Neuronal stem cell (in vitro differentiated cells): ENCODE measurements around the gene CCL19.
A peak's percentile ranks its signal among the peaks of the same experiment; 100 is the strongest.

ENCODE experiments used
- DNase-seq: peaks from one replicate; pipeline ENCODE4 v3.0.0-alpha.2; 2013; ENCODE audit warnings: low spot score
- H2AFZ ChIP-seq: one replicate; pipeline ENCODE4 v1.6.1; 2013; ENCODE audit warnings: mild to moderate bottlenecking, low read length, inconsistent platforms
- H2AK5ac ChIP-seq: 2 replicates; pipeline ENCODE4 v1.6.1; 2013; ENCODE audit warnings: low read depth, mild to moderate bottlenecking, inconsistent platforms, low read length, moderate library complexity, mixed read lengths
- H2BK120ac ChIP-seq: 2 replicates; pipeline ENCODE4 v1.6.1; 2013; ENCODE audit warnings: low read depth, mild to moderate bottlenecking, inconsistent platforms, low read length, moderate library complexity, mixed read lengths
- H2BK12ac ChIP-seq: one replicate; pipeline ENCODE4 v1.6.1; 2013; ENCODE audit warnings: low read length, inconsistent platforms
- H2BK15ac ChIP-seq: 2 replicates; pipeline ENCODE4 v1.6.1; 2013; ENCODE audit warnings: mild to moderate bottlenecking, low read length, inconsistent platforms, mixed read lengths
- H2BK5ac ChIP-seq: one replicate; pipeline ENCODE4 v1.6.1; 2013; ENCODE audit warnings: inconsistent platforms, mild to moderate bottlenecking, low read length, moderate library complexity
- H3K14ac ChIP-seq: one replicate; pipeline ENCODE4 v1.6.1; 2013; ENCODE audit warnings: low read length, inconsistent platforms
- H3K18ac ChIP-seq: 2 replicates; pipeline ENCODE4 v1.6.1; 2013; ENCODE audit warnings: low read length, inconsistent platforms
- H3K23ac ChIP-seq: 2 replicates; pipeline ENCODE4 v1.6.1; 2013; ENCODE audit warnings: low read depth, mild to moderate bottlenecking, mixed read lengths, low read length, inconsistent platforms; ENCODE audit not compliant: poor library complexity
- H3K27ac ChIP-seq: replicated peaks from 3 replicates; pipeline ENCODE4 v1.5.1; 2013; ENCODE audit warnings: low read length, inconsistent platforms
- H3K27me3 ChIP-seq, 3 experiments: 2 replicates each; pipeline ENCODE4 v1.6.1; 2013; ENCODE audit warnings: low read length in 3 of 3, mild to moderate bottlenecking in 2 of 3, inconsistent platforms in 1 of 3, low read depth in 1 of 3, mixed read lengths in 1 of 3, moderate library complexity in 1 of 3; ENCODE audit not compliant: control insufficient read depth in 3 of 3, insufficient read depth in 3 of 3
- H3K36me3 ChIP-seq, 2 donors: replicated peaks in 1 of 2; 2 replicates each; pipeline ENCODE4 v1.6.1; 2013; ENCODE audit warnings: low read length in 2 of 2; ENCODE audit not compliant: control insufficient read depth in 2 of 2, insufficient read depth in 2 of 2
- H3K4ac ChIP-seq: 2 replicates; pipeline ENCODE4 v1.6.1; 2013; ENCODE audit warnings: inconsistent platforms, mild to moderate bottlenecking, low read length, moderate library complexity
- H3K4me1 ChIP-seq, 2 donors: 1 replicate in 1 of 2; 2 replicates in 1 of 2; pipeline ENCODE4 v1.6.1; 2013; ENCODE audit warnings: low read length in 2 of 2, low read depth in 1 of 2; ENCODE audit not compliant: control insufficient read depth in 2 of 2, insufficient read depth in 1 of 2
- H3K4me2 ChIP-seq: one replicate; pipeline ENCODE4 v1.6.1; 2013; ENCODE audit warnings: mild to moderate bottlenecking, low read length, inconsistent platforms; ENCODE audit not compliant: insufficient read depth, poor library complexity, severe bottlenecking
- H3K4me3 ChIP-seq, 2 donors: 2 replicates each; pipeline ENCODE4 v1.5.1; 2013; ENCODE audit warnings: low read length in 2 of 2, mild to moderate bottlenecking in 2 of 2, inconsistent platforms in 1 of 2, moderate library complexity in 1 of 2
- H3K79me1 ChIP-seq: one replicate; pipeline ENCODE4 v1.6.1; 2013; ENCODE audit warnings: low read depth, mild to moderate bottlenecking, inconsistent platforms, low read length, moderate library complexity
- H3K9ac ChIP-seq: one replicate; pipeline ENCODE4 v1.6.1; 2013; ENCODE audit warnings: mild to moderate bottlenecking, low read depth, low read length, inconsistent platforms; ENCODE audit not compliant: poor library complexity
- H3K9me3 ChIP-seq, 2 donors: replicated peaks in 1 of 2; 2 replicates each; pipeline versions ENCODE3 to v1.6.1; 2013; ENCODE audit warnings: low read length in 2 of 2, mild to moderate bottlenecking in 2 of 2, inconsistent platforms in 1 of 2, low read depth in 1 of 2, mixed read lengths in 1 of 2, moderate library complexity in 1 of 2; ENCODE audit not compliant: control insufficient read depth in 2 of 2, insufficient read depth in 1 of 2
- H4K8ac ChIP-seq: one replicate; pipeline ENCODE4 v1.6.1; 2013; ENCODE audit warnings: low read depth, mild to moderate bottlenecking, inconsistent platforms, low read length, moderate library complexity
- H4K91ac ChIP-seq: one replicate; pipeline ENCODE4 v1.6.1; 2013; ENCODE audit warnings: low read length, low read depth, mild to moderate bottlenecking, inconsistent platforms; ENCODE audit not compliant: poor library complexity
- WGBS, 2 donors: extraction: QIAGEN DNeasy Blood & Tissue Kit; methylation state at CpG; one replicate each; pipeline ENCODE4 v1.1.7; 2013; ENCODE audit warnings: missing lambda C conversion rate in 2 of 2, mixed read lengths in 1 of 2; ENCODE audit not compliant: insufficient read length in 2 of 2, insufficient replicate concordance in 1 of 2; ENCODE audit errors: extremely low coverage in 2 of 2; 5-methylcytosine and 5-hydroxymethylcytosine counted together

The CCL19 gene

DNA sequence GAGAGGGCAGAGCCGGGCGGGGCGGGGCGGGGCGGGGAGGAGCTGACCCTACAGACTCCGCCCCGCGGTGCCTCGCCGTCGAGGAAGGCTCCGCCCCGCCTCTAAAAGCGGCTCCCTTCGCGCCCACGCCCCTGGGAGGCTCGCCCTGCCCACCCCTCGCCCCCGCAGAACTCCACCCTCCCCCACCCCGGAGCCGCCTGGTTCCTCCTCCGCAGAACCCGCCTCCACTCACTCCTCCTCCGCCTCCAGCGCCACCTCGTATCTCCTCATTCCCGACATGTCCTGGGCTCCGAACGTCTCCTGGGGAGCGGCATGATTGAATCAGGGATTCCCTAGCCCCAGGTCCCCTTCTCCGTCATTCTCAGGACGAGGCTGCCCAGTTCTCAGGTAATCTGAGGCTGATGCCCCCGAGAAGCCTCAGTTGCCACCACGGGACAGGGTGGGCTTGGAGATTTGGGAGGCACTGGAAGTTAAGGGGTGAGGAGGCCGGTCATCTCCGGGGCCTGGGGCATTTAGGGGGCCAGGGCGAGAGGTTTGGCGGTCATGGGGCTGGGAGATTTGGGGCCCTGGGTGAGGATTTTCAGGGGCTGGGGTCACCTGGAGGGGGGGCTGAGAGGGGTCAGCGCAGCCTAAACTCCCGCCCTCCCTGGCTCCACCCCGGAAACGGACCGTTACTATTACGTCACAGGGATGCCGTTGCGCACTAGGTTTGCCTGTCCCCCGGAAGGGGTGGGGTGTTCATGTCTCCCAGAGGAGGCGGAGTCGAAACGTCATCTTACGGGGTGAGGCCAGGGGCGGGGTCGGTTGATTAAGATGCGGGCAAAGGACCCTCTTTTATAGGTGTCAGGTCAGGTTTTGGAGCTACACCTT is 25.5 kb downstream of the CCL19 start:
- Histone ChIP-seq H3K4ac (no peak overlapping the region), H2AK5ac (peak overlapping the region; percentile 34), H3K4me2 (peak overlapping the region; percentile 94), H4K91ac (peak overlapping the region; percentile 80), H2AFZ (peak overlapping the region; percentile 89), H2BK5ac (peak overlapping the region; percentile 93), H3K14ac (no peak overlapping the region), H3K9me3 (peaks cover 6 to 8% of the 10 kb centered on the region in 2 donors), H2BK120ac (no peak overlapping the region), H3K27me3 (no peaks in the 10 kb centered on the region), H2BK15ac (peak overlapping the region; percentile 96), H3K79me1 (peaks cover 6% of the 10 kb centered on the region), H3K9ac (peak overlapping the region; percentile 93), H3K18ac (peak overlapping the region; percentile 99), H3K4me3 (peak overlapping the region; percentile 76 to 85), H2BK12ac (no peak overlapping the region), H3K23ac (peak overlapping the region; percentile 9), H3K27ac (peak overlapping the region; percentile 92), H3K4me1 (peaks cover 0 to 7% of the 10 kb centered on the region in 2 donors), H3K36me3 (peaks cover 11 to 12% of the 10 kb centered on the region in 2 donors), H4K8ac (no peak overlapping the region)
- DNase-seq: peak; percentile 90
- no CpG with 5 or more reads among the region's 55 CpGs for WGBS, 2 donors

DNA sequence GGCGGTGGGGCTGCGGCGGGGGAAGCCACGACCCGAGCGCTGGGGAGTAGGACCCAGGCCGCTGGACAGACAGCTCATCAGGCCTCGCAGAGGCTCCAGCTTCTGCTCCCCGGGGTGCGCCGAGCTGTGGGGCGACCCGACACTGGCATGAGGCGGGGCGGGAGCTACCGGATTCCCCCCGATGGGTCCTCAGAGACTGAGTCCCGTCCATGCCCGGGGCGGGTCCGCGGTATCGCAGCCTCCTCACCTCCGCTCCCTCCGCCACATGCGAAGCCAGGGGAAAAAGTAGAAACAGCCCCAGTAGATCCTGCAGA is 26.1 kb downstream of the CCL19 start:
- Histone ChIP-seq H2BK120ac (peak overlapping the region; percentile 66), H2BK12ac (no peak overlapping the region), H3K79me1 (peaks cover 6% of the 10 kb centered on the region), H4K8ac (no peak overlapping the region), H2BK15ac (peak overlapping the region; percentile 12), H3K23ac (peak overlapping the region; percentile 67), H3K27ac (no peak overlapping the region), H3K4ac (no peak overlapping the region), H3K4me2 (peak overlapping the region; percentile 94), H3K9ac (peak overlapping the region; percentile 93), H2AK5ac (no peak overlapping the region), H4K91ac (no peak overlapping the region), H3K4me3 (peak overlapping the region; percentile 76 to 84), H3K27me3 (no peaks in the 10 kb centered on the region), H3K36me3 (peaks cover 11 to 12% of the 10 kb centered on the region in 2 donors), H3K4me1 (peaks cover 0 to 7% of the 10 kb centered on the region in 2 donors), H2AFZ (peak overlapping the region; percentile 89), H2BK5ac (peak overlapping the region; percentile 87), H3K18ac (peak overlapping the region; percentile 92), H3K14ac (no peak overlapping the region), H3K9me3 (peaks cover 3 to 4% of the 10 kb centered on the region in 2 donors)
- no peak for DNase-seq
- no CpG with 5 or more reads among the region's 26 CpGs for WGBS, 2 donors

DNA sequence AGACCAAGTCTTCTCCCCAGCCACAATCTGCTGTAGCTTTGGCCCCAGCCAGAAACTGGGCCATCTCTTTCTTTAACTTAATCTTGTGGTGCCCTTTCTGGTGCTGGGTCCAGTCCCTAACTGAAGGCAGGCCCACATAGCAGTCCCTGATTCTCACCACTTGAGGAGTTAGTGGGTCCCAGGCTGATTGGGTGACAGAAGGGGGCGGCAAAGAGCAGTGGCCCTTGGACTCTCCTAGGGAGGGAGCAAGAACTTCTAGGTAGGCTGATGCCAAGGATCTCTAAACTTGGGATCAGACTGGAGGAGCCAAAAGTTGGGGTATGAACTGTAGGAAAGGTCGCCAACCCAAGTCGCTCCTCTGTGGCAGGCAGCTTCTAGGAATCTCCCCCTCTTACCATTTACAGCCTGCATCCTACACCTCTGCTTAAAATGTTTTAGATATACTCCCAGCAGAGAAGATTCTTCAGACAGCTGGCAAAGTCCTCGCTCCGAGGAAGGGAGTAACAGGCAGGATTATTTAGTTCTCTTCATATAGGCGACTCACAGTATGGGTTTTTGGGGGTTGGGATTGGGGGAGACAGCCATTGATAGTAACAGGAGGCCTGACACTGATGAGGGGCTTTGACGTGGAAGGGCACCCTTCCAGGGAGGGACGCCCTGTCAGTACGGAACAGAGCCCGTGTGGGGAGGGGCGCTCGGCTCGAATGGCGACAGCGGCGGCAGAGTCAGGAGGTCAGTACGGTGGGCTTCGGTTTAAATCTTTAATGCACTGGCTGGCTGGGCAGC is 26.6 kb downstream of the CCL19 start:
- Histone ChIP-seq H4K8ac (no peak overlapping the region), H3K18ac (peak overlapping the region; percentile 92), H3K9ac (peak overlapping the region; percentile 93), H2BK120ac (peak overlapping the region; percentile 66), H3K4me2 (peak overlapping the region; percentile 94), H3K27ac (no peak overlapping the region), H4K91ac (no peak overlapping the region), H3K4ac (no peak overlapping the region), H3K9me3 (peaks cover 0 to 4% of the 10 kb centered on the region in 2 donors), H3K4me3 (peak overlapping the region; percentile 76 to 84), H3K23ac (peak overlapping the region; percentile 67), H2BK5ac (peak overlapping the region; percentile 87), H2AK5ac (no peak overlapping the region), H3K36me3 (peaks cover 11 to 12% of the 10 kb centered on the region in 2 donors), H2AFZ (peak overlapping the region; percentile 89), H2BK12ac (no peak overlapping the region), H3K79me1 (peaks cover 5% of the 10 kb centered on the region), H3K27me3 (no peaks in the 10 kb centered on the region), H2BK15ac (peak overlapping the region; percentile 12), H3K4me1 (peaks cover 0 to 7% of the 10 kb centered on the region in 2 donors), H3K14ac (no peak overlapping the region)
- no CpG with 5 or more reads among the region's 18 CpGs for WGBS, 2 donors
- DNase-seq: peak; percentile 62

DNA sequence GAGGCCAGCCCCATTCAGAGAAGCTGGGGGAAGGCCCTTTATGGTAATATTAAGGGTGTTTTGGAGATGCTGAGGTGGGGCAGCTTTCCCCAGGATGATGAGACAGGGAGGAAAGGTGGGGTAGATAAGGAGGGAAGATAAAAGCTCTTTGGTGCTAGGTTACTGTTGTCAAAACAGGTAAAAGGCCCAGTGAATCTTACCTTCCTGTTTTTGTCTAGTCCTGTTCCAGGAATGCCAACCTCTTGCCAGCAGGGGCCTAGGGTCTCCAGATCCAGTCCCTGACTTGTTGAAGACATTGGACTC is 27.8 kb downstream of the CCL19 start:
- Histone ChIP-seq H3K4me2 (no peak overlapping the region), H3K4ac (no peak overlapping the region), H2AK5ac (peak overlapping the region; percentile 27), H4K8ac (no peak overlapping the region), H3K79me1 (peaks cover 2% of the 10 kb centered on the region), H3K27me3 (no peaks in the 10 kb centered on the region), H3K23ac (no peak overlapping the region), H2AFZ (no peak overlapping the region), H2BK12ac (no peak overlapping the region), H2BK5ac (no peak overlapping the region), H2BK15ac (peak overlapping the region; percentile 23), H3K14ac (no peak overlapping the region), H2BK120ac (no peak overlapping the region), H3K4me3 (no peak overlapping the region), H3K9me3 (no peaks in the 10 kb centered on the region), H4K91ac (no peak overlapping the region), H3K18ac (no peak overlapping the region), H3K4me1 (peaks cover 0 to 7% of the 10 kb centered on the region in 2 donors), H3K36me3 (peaks cover 5% of the 10 kb centered on the region in 2 donors), H3K27ac (no peak overlapping the region), H3K9ac (no peak overlapping the region)
- DNase-seq: no peak
